G401 (cell line): ENCODE measurements around the gene TAF11L2. TPM values are rescaled to one million over a fixed set of nuclear protein-coding genes. Genes with fewer than 3 reads are reported as not detected.
"Not testable (repeated sequence)": the region's sequence is repeated elsewhere in the genome, so short reads cannot be mapped to it uniquely, and the experiment has no call there.

ENCODE experiments used
- DNase-seq: peaks from one replicate; pipeline ENCODE4 v3.0.0-alpha.2; 2015; ENCODE audit warnings: low spot score
- in situ Hi-C: cut with HindIII; loops from 2 replicates; pipeline ENCODE4 v1.10.0; 2016; ENCODE audit warnings: low sequenced_read_pairs, mixed read lengths
- total RNA-seq: library from RNA; depleted of rRNA; stranded (reverse); fragments of >200 nt; shearing (Covaris generic); gene quantifications from 2 replicates; pipeline ENCODE4 v1.2.3, GENCODE V29; 2014; rRNA removed

TAF11L2 gene
- total RNA-seq, 1 experiment from 2014 or later = not detected

DNA sequence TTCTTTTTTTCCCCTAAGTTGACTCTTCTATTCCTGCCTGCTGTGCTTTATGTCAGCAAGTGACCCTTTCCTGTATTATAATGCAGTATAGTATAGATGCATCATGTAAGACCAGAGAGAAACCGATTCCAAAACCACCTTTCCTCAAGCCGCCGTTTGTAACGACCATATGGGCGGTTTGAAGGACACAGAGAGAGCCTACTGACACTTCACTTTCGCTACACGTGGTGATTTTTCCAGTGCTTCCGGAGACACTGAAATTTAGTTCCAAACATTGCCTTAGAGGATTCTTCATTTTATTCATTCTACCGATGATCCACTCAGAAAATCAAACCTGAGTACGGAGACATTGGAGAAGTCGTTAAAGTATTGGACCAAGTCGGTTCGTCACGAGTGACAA, 21.5 kb downstream of the TAF11L2 start:
- DNase-seq, in situ Hi-C loops: not testable (repeated sequence)

DNA sequence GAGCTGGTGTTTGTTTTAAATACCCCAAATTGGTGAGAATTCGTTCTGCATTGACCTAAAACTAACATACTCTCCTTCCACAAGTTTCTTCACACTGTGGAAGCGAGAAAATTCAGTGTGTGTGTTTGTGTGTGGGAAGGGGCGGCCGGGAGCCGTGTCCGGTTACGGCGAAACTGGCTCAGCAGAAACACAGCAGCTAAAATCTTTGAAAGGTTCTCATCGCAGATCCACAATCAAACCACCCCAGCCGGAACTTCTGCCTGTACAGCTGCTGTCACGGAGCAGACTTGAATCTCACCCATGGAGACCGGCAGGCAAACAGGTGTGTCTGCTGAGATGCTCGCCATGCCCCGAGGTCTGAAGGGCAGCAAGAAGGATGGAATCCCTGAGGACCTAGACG, 23.5 kb downstream of the TAF11L2 start, which contains the start of gene TAF11L4:
Gene TAF11L4 (plus strand): TSS at position 301 of the 400 bp plus-strand sequence.
- DNase-seq, in situ Hi-C loops: not testable (repeated sequence)

DNA sequence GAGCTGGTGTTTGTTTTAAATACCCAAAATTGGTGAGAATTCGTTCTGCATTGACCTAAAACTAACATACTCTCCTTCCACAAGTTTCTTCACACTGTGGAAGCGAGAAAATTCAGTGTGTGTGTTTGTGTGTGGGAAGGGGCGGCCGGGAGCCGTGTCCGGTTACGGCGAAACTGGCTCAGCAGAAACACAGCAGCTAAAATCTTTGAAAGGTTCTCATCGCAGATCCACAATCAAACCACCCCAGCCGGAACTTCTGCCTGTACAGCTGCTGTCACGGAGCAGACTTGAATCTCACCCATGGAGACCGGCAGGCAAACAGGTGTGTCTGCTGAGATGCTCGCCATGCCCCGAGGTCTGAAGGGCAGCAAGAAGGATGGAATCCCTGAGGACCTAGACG, 26.9 kb downstream of the TAF11L2 start, which contains the start of gene TAF11L5:
Gene TAF11L5 (plus strand): TSS at position 301 of the 400 bp plus-strand sequence.
- in situ Hi-C loops, DNase-seq: not testable (repeated sequence)

DNA sequence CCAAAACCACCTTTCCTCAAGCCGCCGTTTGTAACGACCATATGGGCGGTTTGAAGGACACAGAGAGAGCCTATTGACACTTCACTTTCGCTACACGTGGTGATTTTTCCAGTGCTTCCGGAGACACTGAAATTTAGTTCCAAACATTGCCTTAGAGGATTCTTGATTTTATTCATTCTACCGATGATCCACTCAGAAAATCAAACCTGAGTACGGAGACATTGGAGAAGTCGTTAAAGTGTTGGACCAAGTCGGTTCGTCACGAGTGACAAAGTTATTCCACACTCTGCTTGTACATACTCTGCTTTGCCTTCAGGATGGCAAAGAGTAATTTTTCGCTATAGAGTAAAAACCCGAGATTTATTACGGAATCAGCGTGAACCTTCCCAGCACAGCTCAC, 28.5 kb downstream of the TAF11L2 start:
- in situ Hi-C loops, DNase-seq: not testable (repeated sequence)

DNA sequence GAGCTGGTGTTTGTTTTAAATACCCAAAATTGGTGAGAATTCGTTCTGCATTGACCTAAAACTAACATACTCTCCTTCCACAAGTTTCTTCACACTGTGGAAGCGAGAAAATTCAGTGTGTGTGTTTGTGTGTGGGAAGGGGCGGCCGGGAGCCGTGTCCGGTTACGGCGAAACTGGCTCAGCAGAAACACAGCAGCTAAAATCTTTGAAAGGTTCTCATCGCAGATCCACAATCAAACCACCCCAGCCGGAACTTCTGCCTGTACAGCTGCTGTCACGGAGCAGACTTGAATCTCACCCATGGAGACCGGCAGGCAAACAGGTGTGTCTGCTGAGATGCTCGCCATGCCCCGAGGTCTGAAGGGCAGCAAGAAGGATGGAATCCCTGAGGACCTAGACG, 30.3 kb downstream of the TAF11L2 start, which contains the start of gene TAF11L6:
Gene TAF11L6 (plus strand): TSS at position 301 of the 400 bp plus-strand sequence.
- in situ Hi-C loops, DNase-seq: not testable (repeated sequence)

Other genes starting within 250 kb of the TAF11L2 start
- not detected in 2 replicates for gene TAF11L3, start 20.1 kb downstream of the TAF11L2 start, total RNA-seq
- not detected in 2 replicates for gene TAF11L4, start 23.6 kb downstream of the TAF11L2 start, total RNA-seq
- not detected in 2 replicates for gene TAF11L5, start 27.0 kb downstream of the TAF11L2 start, total RNA-seq
- gene TAF11L6, start 30.4 kb downstream of the TAF11L2 start, total RNA-seq = not detected in 2 replicates
- not detected in 2 replicates for gene TAF11L7, start 87.5 kb downstream of the TAF11L2 start, total RNA-seq
- not detected in 2 replicates for gene TAF11L8, start 92.7 kb downstream of the TAF11L2 start, total RNA-seq
- gene TAF11L9, start 96.2 kb downstream of the TAF11L2 start, total RNA-seq = not detected in 2 replicates
- not detected in 2 replicates for gene TAF11L10, start 99.6 kb downstream of the TAF11L2 start, total RNA-seq
- gene TAF11L11, start 106.0 kb downstream of the TAF11L2 start, total RNA-seq = 0.31 TPM in 1 of 2 replicates, not detected in the other
- 0.10 and 0.31 TPM in 2 replicates for gene TAF11L12, start 112.2 kb downstream of the TAF11L2 start, total RNA-seq
- not detected in 2 replicates for gene TAF11L13, start 133.9 kb downstream of the TAF11L2 start, total RNA-seq
- gene TAF11L14, start 136.2 kb downstream of the TAF11L2 start, total RNA-seq = not detected in 2 replicates